Measurements from ENCODE around the gene DOCK4.

GRCh38 chr7:111873326-111873646 is 332.9 kb downstream of the DOCK4 start:
- no peak for TF ChIP-seq CTCF (IDR thresholded peaks at IDR 0.05)
- no peak for TF ChIP-seq POLR2A (IDR thresholded peaks at IDR 0.05)

Data from esophagus squamous epithelium (tissue), 4 donors.